DND-41 (cell line): Measurements from ENCODE around the gene KIF5B.

Experiments
- ATAC-seq: fragments of 200-7000 bp; cut with Tn5 transposase; 3 replicates; pipeline ENCODE4 v1.9.1; 2021; ENCODE audit warnings: low read depth; ENCODE audit not compliant: insufficient read depth
- DNase-seq: peaks from one replicate; pipeline ENCODE4 v3.0.0-alpha.2; 2020
- H2AFZ ChIP-seq: 2 replicates; pipeline ENCODE4 v1.6.0; 2012; ENCODE audit warnings: low read depth, low read length
- H3K27ac ChIP-seq: 2 replicates; pipeline ENCODE4 v1.5.1; 2012; ENCODE audit warnings: low read length, inconsistent platforms
- H3K27me3 ChIP-seq: fragments of 200-600 bp; sonication (generic); 2 replicates; pipeline ENCODE4 v1.6.0; 2012; ENCODE audit warnings: low read length, mild to moderate bottlenecking, inconsistent platforms; ENCODE audit not compliant: insufficient read depth, poor library complexity
- H3K36me3 ChIP-seq: 2 replicates; pipeline ENCODE4 v1.5.1; 2012; ENCODE audit warnings: low read length, inconsistent platforms; ENCODE audit not compliant: insufficient read depth
- H3K4me1 ChIP-seq: 2 replicates; pipeline ENCODE4 v1.5.1; 2012; ENCODE audit warnings: mild to moderate bottlenecking, low read length; ENCODE audit not compliant: insufficient read depth
- H3K4me2 ChIP-seq: 2 replicates; pipeline ENCODE4 v1.6.0; 2012; ENCODE audit warnings: mild to moderate bottlenecking, moderate library complexity, low read length, inconsistent platforms; ENCODE audit not compliant: insufficient read depth
- H3K4me3 ChIP-seq, 2 experiments: fragments of 200-600 bp in 1 of 2; shearing (Covaris generic) in 1 of 2; 2 replicates each; pipeline ENCODE4 v1.5.1; 2012 to 2016; ENCODE audit warnings: inconsistent platforms in 2 of 2, low read length in 2 of 2, mild to moderate bottlenecking in 2 of 2, low read depth in 1 of 2, moderate library complexity in 1 of 2
- H3K79me2 ChIP-seq: 2 replicates; pipeline ENCODE4 v1.6.0; 2012; ENCODE audit warnings: low read length, inconsistent platforms; ENCODE audit not compliant: insufficient read depth
- H3K9ac ChIP-seq: 2 replicates; pipeline ENCODE4 v1.6.0; 2012; ENCODE audit warnings: low read depth, mild to moderate bottlenecking, inconsistent platforms, low read length, moderate library complexity
- H3K9me3 ChIP-seq: 2 replicates; pipeline ENCODE4 v1.5.1; 2012; ENCODE audit warnings: low read length, moderate library complexity, mild to moderate bottlenecking, inconsistent platforms; ENCODE audit not compliant: insufficient read depth, severe bottlenecking
- H4K20me1 ChIP-seq: 2 replicates; pipeline ENCODE4 v1.6.0; 2012; ENCODE audit warnings: low read length; ENCODE audit not compliant: insufficient read depth
- EZH2 ChIP-seq: IDR thresholded peaks from 3 replicates; pipeline ENCODE4 v1.6.1; 2012; ENCODE audit warnings: borderline replicate concordance, low read depth, mild to moderate bottlenecking, moderate library complexity, low read length, inconsistent platforms; ENCODE audit not compliant: severe bottlenecking
- TF ChIP-seq, protein P1 (sequence below): IDR thresholded peaks from 2 replicates; pipeline ENCODE4 v1.5.1; 2012; ENCODE audit warnings: borderline replicate concordance, low read length, moderate library complexity, mild to moderate bottlenecking; ENCODE audit not compliant: poor library complexity, severe bottlenecking; ENCODE audit errors: extremely low read depth

Gene KIF5B

DNA sequence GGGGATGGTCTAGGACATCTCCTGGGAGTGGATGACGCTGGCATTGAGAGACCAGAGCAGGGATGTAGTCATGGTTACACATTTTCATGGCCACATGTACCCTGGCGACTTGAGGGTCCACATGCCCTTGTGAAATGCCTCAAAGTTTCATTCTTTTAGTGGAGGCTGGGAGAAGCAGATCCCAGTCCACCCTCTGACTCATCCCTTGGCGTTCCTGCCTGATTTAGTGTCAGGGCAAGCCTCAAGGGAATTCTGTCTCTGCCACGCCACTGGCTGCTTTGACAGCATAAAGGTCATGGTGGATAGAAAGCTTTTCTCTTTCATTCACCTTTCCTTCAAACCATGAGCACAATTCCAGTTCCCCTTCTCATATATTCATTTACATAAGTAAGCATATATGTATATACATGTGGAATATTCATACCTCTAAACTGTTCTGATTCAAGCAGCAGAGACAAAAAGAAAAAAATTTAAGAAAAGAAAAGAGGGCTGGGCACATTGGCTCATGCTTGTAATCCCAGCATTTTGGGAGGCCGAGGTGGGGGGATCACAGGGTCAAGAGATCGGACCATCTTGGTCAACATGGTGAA is 21.8 kb upstream of the KIF5B start:
- no peak overlapping the region for H3K9ac ChIP-seq
- no peaks in the 10 kb centered on the region for H3K4me1 ChIP-seq
- H3K27ac ChIP-seq, result no peak overlapping the region
- DNase-seq, result no peak
- no peaks in the 10 kb centered on the region for H3K9me3 ChIP-seq
- no peaks in the 10 kb centered on the region for H4K20me1 ChIP-seq
- no peaks in the 10 kb centered on the region for H3K79me2 ChIP-seq
- H3K36me3 ChIP-seq, result no peaks in the 10 kb centered on the region
- H3K27me3 ChIP-seq, result no peaks in the 10 kb centered on the region
- H3K4me2 ChIP-seq, result no peak overlapping the region
- H2AFZ ChIP-seq, result no peak overlapping the region
- no peak for TF ChIP-seq EZH2
- TF ChIP-seq, protein P1, sequence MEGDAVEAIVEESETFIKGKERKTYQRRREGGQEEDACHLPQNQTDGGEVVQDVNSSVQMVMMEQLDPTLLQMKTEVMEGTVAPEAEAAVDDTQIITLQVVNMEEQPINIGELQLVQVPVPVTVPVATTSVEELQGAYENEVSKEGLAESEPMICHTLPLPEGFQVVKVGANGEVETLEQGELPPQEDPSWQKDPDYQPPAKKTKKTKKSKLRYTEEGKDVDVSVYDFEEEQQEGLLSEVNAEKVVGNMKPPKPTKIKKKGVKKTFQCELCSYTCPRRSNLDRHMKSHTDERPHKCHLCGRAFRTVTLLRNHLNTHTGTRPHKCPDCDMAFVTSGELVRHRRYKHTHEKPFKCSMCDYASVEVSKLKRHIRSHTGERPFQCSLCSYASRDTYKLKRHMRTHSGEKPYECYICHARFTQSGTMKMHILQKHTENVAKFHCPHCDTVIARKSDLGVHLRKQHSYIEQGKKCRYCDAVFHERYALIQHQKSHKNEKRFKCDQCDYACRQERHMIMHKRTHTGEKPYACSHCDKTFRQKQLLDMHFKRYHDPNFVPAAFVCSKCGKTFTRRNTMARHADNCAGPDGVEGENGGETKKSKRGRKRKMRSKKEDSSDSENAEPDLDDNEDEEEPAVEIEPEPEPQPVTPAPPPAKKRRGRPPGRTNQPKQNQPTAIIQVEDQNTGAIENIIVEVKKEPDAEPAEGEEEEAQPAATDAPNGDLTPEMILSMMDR, result no peak
- ATAC-seq, result no peak
- no peak overlapping the region for H3K4me3 ChIP-seq

DNA sequence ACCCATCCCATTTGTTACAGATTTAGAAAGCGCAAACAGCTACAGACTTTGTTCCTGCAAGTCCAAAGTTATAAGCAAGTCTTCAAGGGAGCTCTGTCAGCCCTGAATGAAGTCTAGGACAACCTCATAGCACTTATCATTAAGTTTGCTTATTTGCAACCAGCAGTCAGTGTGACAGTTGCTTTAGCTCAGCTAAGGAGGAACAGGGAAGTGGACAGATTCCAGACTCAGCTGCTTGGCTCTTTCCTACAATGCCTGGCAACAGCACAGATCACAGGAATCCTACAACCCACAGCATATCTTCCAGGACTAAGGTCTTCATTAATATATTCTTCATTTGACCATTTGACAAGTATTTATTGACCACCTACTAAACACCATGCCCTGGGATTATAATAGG is 17.4 kb upstream of the KIF5B start:
- Histone ChIP-seq H3K27me3 (no peaks in the 10 kb centered on the region), H3K79me2 (no peaks in the 10 kb centered on the region), H3K36me3 (no peaks in the 10 kb centered on the region), H3K4me3 (no peak overlapping the region), H3K9ac (no peak overlapping the region), H3K4me1 (no peaks in the 10 kb centered on the region), H2AFZ (no peak overlapping the region), H4K20me1 (no peaks in the 10 kb centered on the region), H3K4me2 (no peak overlapping the region), H3K27ac (no peak overlapping the region), H3K9me3 (no peaks in the 10 kb centered on the region)
- DNase-seq, result no peak
- no peak for ATAC-seq
- no peak for TF ChIP-seq EZH2
- TF ChIP-seq, protein P1, result no peak

- Histone ChIP-seq H2AFZ (no peak overlapping the region), H3K4me3 (no peak overlapping the region), H3K9me3 (no peaks in the 10 kb centered on the region), H3K36me3 (no peaks in the 10 kb centered on the region), H3K4me2 (no peak overlapping the region), H3K9ac (no peak overlapping the region), H3K4me1 (no peaks in the 10 kb centered on the region), H3K27ac (no peak overlapping the region), H4K20me1 (no peaks in the 10 kb centered on the region), H3K27me3 (no peaks in the 10 kb centered on the region), H3K79me2 (no peaks in the 10 kb centered on the region)
- no peak for TF ChIP-seq EZH2
- TF ChIP-seq, protein P1, result no peak
- ATAC-seq (no peak), DNase-seq (no peak)
Observed at GRCh38 chr10:32073128-32073527, 16.9 kb upstream of the KIF5B start.
